ENCODE measurements around the gene MAML3.
A peak's percentile ranks its signal among the peaks of the same experiment; 100 is the strongest.

MAML3 gene

GRCh38 chr4:139899346-139899745 lies 254.6 kb downstream of the MAML3 start:
- DNase-seq (ENCODE audit: low read depth): no peak
- no peak for TF ChIP-seq CTCF (IDR thresholded peaks at IDR 0.05; ENCODE audit: control insufficient read depth, insufficient read depth, low read depth, low read length, missing control alignments)
- no peak overlapping the region for H3K4me3 ChIP-seq (ENCODE audit: control insufficient read depth, low read depth, low read length)

GRCh38 chr4:139898293-139898692 lies 255.7 kb downstream of the MAML3 start:
- DNase-seq (ENCODE audit: low read depth): no peak
- TF ChIP-seq CTCF (IDR thresholded peaks at IDR 0.05; ENCODE audit: control insufficient read depth, insufficient read depth, low read depth, low read length, missing control alignments): no peak
- no peak overlapping the region for H3K4me3 ChIP-seq (ENCODE audit: control insufficient read depth, low read depth, low read length)

- TF ChIP-seq CTCF (IDR thresholded peaks at IDR 0.05; ENCODE audit: control insufficient read depth, insufficient read depth, low read depth, low read length, missing control alignments): no peak
- no peak for DNase-seq (ENCODE audit: low read depth)
- H3K4me3 ChIP-seq (ENCODE audit: control insufficient read depth, low read depth, low read length): no peak overlapping the region
Measured at GRCh38 chr4:139896091-139896604, 257.8 kb downstream of the MAML3 start.

- no peak overlapping the region for H3K4me3 ChIP-seq (ENCODE audit: control insufficient read depth, low read depth, low read length)
- no peak for DNase-seq (ENCODE audit: low read depth)
- no peak for TF ChIP-seq CTCF (IDR thresholded peaks at IDR 0.05; ENCODE audit: control insufficient read depth, insufficient read depth, low read depth, low read length, missing control alignments)
Measured at GRCh38 chr4:139893801-139894200, 260.2 kb downstream of the MAML3 start.

DNA sequence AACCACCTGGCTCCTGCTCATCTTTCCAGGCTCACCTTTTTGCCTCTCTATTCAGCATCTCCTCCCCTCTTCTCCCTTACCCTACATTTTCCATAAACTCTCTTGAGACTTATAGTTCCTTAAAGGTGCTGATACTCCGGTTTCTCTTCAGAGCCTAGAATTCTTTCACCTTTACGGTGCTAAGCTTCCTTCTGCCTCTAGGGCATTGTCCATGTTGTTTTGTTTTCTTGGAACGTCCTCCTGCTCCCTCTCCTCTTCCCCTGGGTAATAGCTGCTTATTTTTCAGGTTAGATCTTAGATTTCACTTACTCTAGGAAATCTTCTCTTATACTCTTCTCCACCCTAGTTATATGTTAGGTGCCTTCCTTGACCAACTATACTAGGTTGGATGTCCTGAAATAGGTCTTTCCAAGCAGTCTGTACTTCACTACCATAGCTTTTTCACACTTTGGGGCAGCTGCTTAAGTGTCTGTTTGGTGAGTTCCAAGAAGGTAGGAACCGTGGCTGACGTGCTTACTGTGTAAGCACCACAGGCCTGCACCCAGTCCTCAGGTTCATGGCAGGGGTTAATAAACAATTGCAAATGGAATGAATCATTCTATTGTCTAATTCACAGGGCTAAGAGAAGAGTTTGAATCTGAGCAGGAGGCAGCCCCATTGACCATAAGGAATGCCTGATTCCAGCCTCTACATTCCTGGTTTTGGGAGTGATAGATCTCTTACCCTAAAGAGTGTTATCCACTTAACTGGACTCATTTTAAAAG lies 260.8 kb downstream of the MAML3 start:
- no peak for TF ChIP-seq CTCF (IDR thresholded peaks at IDR 0.05; ENCODE audit: control insufficient read depth, insufficient read depth, low read depth, low read length, missing control alignments)
- H3K4me3 ChIP-seq (ENCODE audit: control insufficient read depth, low read depth, low read length): no peak overlapping the region
- DNase-seq (ENCODE audit: low read depth): no peak

DNA sequence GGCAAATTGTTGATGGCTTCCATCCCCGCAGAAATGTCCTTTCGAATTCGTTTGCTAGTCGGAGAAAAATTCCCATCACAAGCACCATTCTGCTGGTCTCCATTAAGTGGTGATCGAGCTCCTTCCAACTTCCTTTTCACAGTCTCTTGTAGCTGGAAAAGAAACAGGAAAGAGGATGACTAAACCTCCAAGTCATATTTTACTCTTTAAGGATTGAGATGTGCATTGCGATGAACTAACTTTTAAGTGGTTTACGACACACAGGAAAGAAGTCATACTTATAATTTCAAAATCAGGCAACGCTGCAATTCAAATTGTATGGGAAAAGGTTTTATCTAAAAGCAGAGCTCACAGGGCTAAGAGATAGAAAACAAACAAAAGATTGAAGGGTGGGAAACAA lies 263.2 kb downstream of the MAML3 start:
- no peak for TF ChIP-seq CTCF (IDR thresholded peaks at IDR 0.05; ENCODE audit: control insufficient read depth, insufficient read depth, low read depth, low read length, missing control alignments)
- no peak overlapping the region for H3K4me3 ChIP-seq (ENCODE audit: control insufficient read depth, low read depth, low read length)
- peak; percentile 52 for DNase-seq (ENCODE audit: low read depth)

Data from AG09309 (cell line).